Effector CD8-positive, alpha-beta T cell (primary cell): ENCODE measurements around the gene SLC27A4.
"Not testable (repeated sequence)": the region's sequence is repeated elsewhere in the genome, so short reads cannot be mapped to it uniquely, and the experiment has no call there.

Source experiments
- DNase-seq: peaks from one replicate; lab custom pipeline; 2025; lab: John Stamatoyannopoulos, UW

SLC27A4 gene

GRCh38 chr9:128324401-128324800, 15.9 kb upstream of the SLC27A4 start:
- no peak for DNase-seq

GRCh38 chr9:128325629-128326028, 14.7 kb upstream of the SLC27A4 start:
- no peak for DNase-seq

- DNase-seq: no peak
These were observed 6.9 kb upstream of the SLC27A4 start for GRCh38 chr9:128333451-128333869.

- DNase-seq: no peak
These were observed 5.2 kb upstream of the SLC27A4 start for GRCh38 chr9:128335161-128335560.

GRCh38 chr9:128335914-128336313, 4.4 kb upstream of the SLC27A4 start:
- no peak for DNase-seq

- no peak for DNase-seq
These were observed 2.4 kb upstream of the SLC27A4 start for GRCh38 chr9:128337936-128338335.

- DNase-seq: not testable (repeated sequence)
These were observed 1.3 kb upstream of the SLC27A4 start for GRCh38 chr9:128338852-128339614.

GRCh38 chr9:128340691-128341434, 536 bp downstream of the SLC27A4 start:
- DNase-seq: no peak

- peak; percentile 39 for DNase-seq
These were observed 1.1 kb downstream of the SLC27A4 start for GRCh38 chr9:128341435-128341849.

GRCh38 chr9:128342971-128343680, 2.8 kb downstream of the SLC27A4 start:
- no peak for DNase-seq

GRCh38 chr9:128343855-128344254, 3.5 kb downstream of the SLC27A4 start:
- no peak for DNase-seq

- no peak for DNase-seq
These were observed 4.7 kb downstream of the SLC27A4 start for GRCh38 chr9:128344931-128345605.

GRCh38 chr9:128349125-128349524, 8.8 kb downstream of the SLC27A4 start:
- no peak for DNase-seq

- no peak for DNase-seq
These were observed 9.4 kb downstream of the SLC27A4 start for GRCh38 chr9:128349772-128350171.

GRCh38 chr9:128355451-128355850, 15.1 kb downstream of the SLC27A4 start:
- DNase-seq: no peak

GRCh38 chr9:128358090-128358489, 17.8 kb downstream of the SLC27A4 start:
- DNase-seq: no peak

GRCh38 chr9:128358861-128359260, 18.5 kb downstream of the SLC27A4 start:
- no peak for DNase-seq

GRCh38 chr9:128360826-128361225, 20.5 kb downstream of the SLC27A4 start:
- DNase-seq: no peak

GRCh38 chr9:128361296-128361985, 21.1 kb downstream of the SLC27A4 start:
- no peak for DNase-seq

- peak; percentile 58 for DNase-seq
These were observed 21.8 kb downstream of the SLC27A4 start for GRCh38 chr9:128361986-128362646.

GRCh38 chr9:128362774-128363173, 22.4 kb downstream of the SLC27A4 start:
- DNase-seq: no peak
